ENCODE data around the gene CYFIP2.

CYFIP2 gene

DNA sequence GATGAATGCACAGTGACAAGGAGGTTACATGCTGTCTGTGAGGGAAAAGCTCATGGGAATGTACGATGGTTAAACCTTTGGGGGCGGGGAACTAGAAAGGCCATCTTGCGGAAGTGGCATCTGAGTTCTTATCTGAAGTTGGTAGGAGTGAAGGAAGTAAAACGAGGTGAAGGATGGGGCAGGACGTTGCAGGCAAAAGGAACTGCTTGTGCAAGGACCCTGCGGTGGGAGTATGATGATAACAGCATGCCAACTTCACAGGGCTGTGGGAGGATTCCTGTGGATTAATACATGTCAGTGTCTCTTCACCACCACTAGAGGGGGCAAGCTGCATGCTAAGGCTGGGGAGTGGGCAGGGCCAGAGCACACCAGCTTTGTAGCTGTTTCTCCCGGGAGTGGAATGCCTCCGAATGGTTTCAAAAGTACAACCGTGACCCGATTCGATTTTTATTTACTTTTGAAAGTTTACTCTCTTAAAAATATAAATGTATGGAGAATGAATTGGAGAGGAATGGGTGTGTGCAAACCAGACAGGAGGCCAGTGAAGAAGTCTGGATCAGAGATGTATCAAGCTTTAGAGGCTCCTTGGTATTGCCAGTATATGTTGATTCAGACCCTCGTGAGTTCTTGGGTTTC, 62.5 kb downstream of the CYFIP2 start:
- peak; percentile 72 for DNase-seq

DNA sequence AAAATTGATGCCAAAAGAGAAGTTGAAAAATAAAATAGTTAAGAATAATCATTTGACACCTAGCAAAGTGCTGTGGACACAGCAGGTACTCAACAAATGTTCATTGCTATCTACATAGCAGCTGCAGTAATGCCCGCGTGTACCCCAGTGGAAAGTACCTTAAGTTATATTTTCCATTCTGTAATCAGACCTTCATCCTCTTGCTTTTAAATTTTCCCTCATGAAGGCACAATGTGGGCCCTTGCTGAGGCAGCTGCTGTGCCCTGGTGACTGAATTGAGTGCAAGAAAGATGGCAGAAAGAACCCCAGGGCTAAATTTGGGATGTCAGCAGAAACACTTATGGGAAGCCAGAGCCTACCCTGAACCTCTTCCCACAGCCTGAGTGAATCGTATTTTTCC, 65.9 kb downstream of the CYFIP2 start:
- no peak for DNase-seq

DNA sequence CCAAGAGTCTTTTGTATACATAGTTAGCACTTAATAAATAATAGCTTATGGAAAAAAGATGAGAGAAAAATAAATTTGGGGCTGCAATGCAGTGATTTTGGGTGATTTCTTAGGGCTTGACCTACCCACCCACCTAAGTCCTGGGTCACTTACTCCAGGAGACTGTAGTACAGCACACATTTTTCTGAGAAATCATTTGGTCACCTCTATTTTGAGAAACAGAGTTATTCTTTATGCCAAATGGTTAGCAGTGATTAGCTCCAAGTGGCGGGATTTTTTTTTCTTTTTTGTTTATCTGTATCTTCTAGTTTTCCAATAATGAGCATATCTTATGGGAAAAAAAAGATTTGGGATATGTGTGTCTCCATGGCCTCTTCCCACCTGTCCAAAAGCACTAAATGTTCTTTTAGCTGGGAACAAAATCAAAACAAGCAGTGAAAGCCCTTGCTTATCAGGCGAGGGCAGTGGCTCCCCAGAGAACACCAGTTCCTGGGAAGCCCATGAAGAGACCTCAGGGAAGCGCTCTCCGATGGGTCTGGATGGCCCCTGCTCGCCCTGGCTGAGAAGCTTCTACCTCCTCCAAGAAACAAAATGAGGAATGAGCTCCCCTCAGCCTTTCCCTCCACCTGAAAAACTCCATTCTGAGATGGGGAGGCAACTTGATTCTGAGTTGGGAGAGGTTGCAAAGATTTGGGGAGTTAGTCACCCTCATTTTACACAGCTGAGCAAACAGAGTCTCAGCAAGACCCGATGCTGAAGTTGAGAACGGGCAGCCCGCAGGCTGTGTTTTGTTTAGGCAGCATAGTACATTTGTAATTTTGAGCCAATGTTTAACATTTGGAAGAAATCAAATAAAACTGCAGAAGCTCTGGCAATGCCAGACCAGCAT, 69.9 kb downstream of the CYFIP2 start:
- no peak for DNase-seq

DNA sequence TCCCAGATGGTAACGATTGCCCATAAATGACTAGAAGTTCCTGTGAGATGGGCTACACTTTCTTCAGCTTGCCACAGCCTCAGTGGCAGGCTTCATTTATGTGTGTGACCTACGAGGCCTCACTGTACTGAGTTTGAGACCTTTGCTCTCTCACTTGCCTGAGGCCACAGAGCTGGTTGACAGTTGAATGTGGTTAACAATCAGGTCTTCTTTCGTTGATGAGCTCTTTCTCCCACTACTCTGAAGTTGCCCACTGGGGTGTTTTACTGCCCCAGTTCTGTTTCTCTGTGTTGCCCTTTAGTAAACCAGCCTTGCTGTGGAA, 70.5 kb downstream of the CYFIP2 start:
- no peak for DNase-seq

DNA sequence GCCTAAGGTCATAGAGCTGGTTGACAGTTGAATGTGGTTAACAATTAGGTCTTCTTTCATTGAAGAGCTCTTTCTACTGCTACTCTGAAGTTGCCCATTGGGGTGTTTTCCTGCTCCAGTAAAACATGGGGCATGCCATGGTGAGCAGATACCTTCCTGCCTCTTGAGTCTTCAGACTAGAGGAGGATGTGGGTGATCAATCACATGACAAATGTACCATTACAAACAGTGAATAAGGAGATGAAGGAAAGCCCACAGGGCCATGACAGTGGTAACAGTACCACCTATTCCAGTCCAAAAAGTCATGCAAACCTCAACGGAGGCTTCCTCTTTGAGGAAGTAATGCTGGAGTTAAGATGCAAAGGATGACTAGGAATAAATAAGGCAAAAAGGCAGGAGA, 73.5 kb downstream of the CYFIP2 start:
- no peak for DNase-seq

DNA sequence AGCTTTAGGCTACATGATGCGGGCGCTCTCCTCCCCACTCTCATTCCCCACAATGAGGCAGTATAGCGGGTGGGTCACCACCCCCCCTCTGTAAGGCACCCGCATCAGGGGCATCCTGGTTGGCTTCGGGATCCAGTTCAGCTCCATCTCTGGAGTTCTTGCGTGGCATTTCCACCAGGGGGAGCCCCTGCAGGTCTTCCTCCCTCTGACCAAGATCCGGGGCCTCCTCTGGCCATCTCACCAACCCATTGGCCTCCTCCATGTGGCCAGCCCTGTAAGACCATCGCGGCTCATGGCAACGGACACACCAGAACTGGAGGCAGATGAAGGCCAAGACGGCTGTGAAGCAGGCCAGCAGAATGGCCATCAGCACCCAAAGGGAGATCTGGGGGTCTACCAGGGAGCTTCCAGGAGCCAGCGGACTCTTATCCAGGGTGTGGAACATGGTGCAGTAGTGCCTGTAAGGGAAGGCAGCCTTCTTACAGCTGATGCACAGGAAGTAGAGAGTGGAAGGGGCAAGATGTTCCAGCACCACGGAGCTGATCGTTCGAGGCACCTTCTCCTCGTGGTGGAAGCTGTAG, 77.0 kb downstream of the CYFIP2 start:
- DNase-seq: peak; percentile 39

DNA sequence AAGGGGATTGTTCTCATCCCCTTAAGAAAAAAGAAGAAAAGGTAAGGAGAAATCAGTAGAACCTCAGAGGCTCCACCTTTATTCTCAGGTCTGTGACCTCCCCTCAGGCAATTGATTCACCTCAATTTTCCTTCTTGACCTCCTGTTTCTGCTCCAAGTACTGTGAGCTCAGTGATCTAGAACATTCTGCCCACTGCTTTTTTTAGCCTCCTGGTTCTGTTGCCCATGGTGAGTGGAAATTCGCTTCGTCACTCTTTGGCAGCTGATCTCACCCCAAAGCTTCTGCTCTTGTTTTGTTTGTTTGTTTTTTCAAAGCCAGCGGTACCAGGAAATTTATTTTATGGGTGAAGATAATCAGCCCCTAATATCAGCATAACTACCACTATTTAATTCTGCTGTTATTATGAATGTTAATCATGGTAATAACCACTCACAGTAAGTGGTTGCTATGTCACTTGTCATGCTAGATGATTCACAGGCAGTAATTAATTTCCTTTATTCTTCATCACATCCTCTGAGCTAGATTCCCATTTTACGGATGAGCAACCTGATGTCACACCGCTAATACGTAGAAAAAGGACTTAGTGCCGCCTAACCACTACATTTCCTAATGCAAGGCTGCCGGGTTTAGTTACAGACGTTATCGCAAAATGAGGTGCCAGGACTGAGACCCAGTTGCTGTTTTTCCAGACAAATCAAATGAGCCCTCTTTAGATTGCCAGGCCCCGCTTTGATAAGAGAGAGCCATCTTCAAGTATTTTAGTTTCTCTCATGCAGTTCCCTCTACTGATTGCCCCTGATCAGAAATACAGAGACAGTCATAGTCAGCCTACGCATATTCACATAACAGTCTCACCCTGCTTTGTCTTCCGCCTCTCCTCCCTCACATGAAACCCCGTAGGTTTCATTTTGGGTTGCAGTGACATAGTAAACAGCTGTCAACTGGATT, 78.2 kb downstream of the CYFIP2 start:
- DNase-seq: peak; percentile 55

DNA sequence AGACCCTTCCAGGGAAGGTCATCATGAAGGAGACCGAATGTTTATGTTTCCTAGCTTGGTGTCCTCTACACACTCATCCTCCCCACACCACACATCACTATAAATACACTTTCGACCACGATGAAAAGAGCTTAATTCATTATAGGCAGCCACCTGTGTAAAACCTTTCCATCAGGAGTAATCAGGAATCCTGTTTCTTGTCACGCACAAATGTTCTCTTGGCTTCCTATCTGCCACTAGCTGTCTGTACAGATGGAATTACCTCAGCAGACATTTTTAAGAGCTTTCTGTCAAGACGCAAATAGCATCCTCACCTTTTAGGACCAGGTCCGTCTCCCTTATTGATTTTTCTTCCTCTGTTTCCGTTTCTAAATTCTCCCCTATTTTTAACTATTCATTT, 79.1 kb downstream of the CYFIP2 start:
- no peak for DNase-seq

DNA sequence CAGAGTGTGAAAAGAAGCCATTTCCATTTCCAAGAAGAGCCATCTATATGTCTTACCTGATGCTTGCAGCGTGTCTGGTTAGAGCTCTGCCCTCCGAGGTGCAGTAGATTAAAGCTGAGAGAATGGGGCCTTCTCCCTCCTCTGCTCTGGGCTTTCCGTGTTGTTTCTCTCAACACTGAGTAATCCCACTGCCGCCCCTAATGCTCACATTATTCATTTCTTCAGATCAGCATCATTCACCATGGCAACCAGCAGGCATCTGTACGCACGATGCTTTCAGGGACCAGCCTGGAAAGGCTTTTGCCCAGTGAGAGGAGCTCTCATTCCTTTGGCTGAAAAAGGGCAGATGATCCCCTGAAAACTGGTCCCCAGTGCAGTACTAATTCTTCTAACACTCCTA, 79.6 kb downstream of the CYFIP2 start:
- DNase-seq: peak; percentile 36

DNA sequence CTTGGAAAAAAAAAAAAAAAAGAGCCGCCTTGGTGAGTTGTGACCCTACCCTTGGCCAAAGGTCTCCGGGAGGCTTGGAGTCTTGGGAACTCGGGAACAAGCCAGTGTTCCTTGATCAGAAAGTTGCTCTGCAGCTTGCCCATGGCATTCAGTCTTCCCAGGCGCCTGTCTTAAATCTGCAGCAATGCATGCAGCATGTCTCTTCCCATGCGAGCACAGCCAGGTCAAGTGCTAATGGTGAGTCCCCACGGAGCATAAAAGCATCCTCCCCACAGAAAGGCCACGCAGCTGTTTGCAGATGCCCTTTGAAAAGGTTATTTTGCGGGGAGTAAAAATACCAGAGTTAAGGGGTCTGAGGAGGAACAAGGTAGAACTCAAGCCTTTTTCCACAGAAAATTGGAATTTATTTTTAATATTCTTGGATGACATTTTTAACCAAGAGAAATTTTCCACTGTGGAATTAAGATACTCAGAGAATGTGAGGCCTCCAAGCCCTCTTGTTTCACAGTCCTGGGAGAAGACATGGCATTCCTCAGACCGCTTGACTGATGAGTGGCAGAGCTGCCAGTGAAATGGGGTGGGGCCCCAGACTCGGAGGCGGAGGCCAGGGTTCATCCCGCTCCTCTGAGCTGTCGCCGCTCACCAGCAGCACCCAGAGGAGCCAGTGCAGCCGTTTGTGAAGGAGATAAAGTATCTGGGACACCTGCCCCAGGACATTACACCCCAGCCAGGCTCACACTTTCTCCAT, 81.6 kb downstream of the CYFIP2 start:
- DNase-seq: no peak

DNA sequence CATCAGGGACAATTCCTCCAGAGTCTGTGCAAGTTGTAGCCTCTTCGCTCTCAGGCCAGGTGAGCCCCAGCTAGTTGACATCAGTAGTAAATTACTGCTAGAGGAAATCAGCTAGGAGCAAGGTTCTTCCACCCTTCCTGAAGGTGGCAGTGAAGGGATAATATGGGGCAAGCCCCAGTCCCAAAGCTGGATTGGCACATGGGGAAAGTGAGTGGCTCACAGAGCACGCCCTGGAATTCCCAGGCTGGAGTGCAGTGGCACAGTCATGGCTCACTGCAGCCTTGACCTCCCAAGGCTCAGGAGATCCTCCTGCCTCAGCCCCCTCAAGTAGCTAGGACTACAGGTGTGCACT, 82.1 kb downstream of the CYFIP2 start:
- DNase-seq: no peak

DNA sequence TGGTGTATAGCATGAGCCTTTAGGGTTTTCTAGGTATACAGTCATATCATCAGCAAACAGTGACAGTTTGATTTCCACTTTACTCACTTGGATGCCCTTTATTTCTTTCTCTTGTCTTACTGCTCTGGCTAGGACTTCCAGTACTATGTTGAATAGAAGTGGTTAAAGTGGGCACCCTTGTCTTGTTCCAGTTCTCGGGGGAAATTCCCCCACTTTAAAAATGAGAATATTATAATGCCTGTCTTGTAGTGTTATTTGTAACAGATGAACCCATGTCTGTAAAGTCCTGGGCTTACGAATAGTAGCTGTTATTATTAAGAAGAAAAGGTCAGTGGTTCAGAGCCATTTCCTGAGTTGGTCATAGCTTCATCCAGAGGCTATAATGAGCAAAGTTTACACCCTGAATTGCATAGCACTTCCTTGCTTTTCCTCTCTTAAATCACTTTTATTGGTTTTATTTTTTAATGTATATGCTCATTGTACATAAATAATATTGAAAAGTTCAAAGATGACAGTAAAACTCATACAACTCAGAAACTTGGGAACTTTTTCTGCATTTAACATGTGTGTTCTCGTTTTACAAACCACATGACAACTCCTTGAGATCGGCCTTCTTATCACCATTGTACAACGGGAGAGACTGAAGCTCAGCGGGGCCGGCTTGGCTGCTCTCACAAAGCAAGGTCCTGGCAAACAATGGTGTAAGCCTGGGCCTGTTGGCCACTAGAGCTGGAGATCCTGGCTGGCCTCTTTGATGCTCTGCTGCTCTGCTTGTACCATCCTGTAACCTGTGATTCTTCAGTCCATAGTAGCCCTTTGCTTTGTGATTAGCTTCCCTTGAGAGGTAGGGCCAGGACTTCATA, 85.2 kb downstream of the CYFIP2 start:
- peak; percentile 17 for DNase-seq

DNA sequence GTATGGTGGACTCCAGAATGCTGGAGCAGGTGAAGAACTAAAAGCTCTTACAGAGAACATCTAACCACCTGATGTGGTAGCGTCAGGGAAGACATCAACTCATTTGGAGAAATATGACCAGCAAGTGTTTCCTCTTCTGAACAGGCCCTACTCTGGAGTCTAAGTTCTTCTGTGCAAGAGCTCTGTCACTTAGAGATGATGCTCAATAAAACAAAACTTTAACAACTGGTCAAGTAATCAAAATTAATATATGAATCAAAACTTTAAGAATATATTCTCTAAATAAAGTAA, 85.8 kb downstream of the CYFIP2 start:
- DNase-seq: no peak

DNA sequence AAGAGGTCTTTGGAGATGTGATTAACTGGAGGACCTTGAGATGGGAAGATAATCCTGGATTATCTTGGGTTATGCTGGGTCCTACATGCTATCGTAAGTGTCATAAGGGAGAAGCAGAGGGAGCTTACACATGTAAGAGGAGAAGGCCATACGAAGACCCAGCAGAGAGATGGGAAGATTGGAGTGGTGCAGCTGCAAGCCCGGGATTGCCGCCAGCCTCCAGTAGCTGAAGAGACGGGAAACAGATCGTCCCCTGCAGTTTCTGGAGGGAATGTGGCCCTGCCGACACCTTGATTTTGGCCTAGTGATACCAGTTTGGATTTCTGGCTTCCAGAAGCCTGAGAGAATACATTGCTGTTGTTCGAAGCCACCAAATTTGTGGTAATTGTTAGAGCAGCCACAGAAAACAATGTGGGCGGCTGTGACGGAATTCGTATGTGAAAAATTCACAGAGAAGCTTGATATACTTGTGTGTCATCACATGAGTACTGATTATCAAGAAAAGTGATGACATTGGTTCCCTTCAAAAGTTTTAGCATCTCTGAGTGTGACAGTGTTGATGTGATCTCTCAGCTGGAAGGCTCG, 86.9 kb downstream of the CYFIP2 start:
- DNase-seq: peak; percentile 45

DNA sequence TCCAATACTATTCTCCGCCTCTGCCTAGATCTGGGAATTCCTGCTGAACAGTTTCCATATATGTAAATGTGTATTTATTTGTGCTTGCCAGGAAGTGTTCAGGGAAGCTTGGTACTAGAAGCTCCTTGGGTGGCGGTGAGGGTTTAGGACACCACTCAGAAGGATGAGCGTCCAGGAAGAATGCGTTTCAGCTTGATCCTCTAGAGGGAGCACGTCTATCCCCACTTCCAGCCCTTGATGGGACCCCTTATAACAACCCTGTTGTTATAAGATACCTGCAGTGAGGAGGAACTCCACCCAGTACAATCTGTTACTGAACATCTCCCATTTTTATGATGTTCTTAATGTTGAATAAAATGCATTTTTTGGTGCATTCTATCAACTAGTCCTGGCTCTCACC, 88.9 kb downstream of the CYFIP2 start:
- DNase-seq: no peak

DNA sequence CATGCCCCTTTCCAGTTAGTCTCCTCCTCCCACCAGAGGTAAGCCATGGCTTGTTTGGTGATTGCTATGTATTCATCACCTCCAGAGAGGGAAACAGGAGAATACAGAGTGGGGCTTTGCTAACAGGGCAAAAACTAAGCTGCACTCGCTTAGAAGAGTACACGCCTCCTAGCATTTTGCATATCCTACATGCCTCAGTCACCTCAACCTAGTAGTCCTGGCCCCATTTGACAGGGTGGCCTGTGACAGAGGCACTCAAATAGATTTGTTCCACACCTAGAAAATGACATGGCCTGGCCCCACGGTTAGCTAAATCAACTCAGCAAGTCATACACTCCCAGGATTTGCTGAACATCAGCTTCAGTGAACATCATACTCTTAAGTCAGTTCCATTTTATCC, 90.7 kb downstream of the CYFIP2 start:
- DNase-seq: no peak

DNA sequence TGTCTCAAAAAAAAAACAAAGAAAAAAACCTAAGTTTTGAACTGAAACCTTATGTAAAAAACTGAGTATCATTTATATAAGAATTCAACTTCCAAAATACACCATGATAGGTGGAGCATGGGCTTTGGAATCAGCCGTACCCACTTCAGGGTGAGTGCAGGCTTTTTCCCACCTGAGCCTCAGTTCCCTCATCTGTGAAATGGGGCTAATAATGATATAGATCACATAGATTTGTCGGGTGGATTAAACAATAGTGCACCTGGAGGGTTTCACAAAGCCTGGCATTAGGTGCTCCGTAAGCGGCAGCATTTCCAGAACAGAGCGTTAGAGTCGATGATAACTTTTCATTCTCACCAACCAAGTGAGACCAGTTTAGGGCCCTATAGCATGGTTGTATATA, 91.9 kb downstream of the CYFIP2 start:
- no peak for DNase-seq

DNA sequence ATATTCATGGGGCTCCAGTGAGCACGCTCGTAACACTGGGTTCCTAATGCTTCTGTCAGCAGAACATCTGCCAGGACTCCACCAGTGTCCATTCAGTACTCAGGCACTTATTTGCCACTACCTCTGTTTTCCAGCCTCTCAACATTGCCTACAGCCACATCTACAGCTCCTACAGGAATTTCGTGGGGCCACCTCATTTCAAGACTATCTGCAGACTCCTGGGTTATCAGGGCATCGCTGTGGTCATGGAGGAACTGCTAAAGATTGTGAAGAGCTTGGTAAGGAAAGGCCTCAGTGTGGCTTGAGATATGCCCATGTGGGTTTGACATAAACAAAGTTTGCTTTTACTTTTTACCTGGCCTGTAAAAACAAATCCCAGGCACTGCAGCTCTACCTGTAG, 92.9 kb downstream of the CYFIP2 start:
- DNase-seq: no peak

DNA sequence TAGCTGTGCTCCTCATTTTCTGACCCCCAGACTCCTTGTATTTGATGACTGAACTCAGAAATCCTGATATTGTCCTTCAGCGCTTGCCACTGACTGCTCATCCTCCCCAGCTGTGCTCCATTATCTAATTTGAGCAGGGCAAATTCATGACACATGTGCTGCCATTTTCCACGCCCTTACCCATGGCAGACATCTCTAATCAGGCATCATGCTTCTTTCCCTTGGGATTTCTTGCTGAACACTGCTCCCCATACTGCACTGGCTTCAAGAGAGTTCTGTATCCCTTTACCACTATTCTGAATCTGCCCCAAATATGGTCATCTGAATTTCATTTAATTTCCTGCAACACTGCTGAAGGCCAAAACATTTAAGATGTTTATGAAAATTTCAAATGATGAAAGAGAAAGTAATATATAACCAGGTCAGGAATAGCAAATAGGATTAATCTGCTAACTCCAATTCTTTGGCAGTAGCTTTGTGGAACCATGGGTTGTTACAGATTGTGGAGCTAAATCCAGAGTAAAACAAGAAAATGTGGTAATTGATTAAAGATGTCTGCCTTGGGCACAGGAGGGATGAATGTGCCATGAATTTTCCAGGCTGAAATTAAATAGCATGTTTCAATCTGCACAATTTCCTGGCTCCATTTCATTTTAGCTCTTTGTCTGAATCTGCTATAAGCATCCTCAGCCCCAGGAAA, 93.6 kb downstream of the CYFIP2 start:
- DNase-seq: no peak

DNA sequence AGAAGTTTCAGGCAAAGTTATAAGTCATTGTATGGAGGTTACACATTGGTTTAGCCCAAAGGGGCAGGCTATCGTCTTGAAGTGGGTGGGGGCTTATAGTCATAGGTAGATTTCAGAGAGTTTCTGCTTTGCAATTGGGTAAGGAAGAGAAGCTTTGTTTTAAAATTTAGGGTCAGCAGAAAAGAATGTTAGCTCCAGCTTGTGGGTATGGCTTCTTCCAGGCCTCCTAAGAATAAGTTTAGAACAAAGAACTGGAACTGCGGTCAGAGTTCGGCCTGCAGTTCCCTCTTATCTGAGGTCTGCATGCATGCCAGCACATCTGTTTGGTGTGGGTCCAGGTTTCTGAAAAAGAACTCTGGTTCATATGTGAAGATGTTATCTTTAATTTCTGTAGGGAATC, 96.1 kb downstream of the CYFIP2 start:
- no peak for DNase-seq

DNA sequence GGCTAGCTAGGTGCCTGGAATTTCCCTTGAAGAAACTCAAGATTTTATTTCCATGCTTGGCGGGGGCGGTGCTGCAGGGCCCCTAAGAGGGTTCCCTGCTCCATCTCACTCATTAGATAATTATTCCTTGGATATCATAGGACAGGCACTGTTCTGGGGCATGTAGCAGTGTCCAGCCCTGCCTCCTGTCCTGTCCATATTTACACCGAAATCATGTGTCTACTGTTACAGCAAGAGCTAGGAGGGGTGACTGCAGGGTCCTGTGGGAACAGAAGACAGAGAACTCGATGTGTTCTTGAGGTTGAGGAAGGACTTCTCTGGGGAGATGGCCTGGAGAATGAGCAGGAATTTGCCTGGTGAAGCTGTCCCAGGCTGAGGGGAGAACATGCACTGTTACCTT, 96.6 kb downstream of the CYFIP2 start:
- DNase-seq: no peak

All from stimulated activated CD4-positive, alpha-beta T cell treated with anti-CD3 and anti-CD28 coated beads, Interleukin-4, amount 100 ng/mL, for 24 hours (primary cell).